SJCRH30 (cell line): ENCODE results near the gene WDR33. TPM values are rescaled to one million over a fixed set of nuclear protein-coding genes. Genes with fewer than 3 reads are reported as not detected.

Experiments
- DNase-seq, 2 experiments: peaks; one replicate each; pipeline ENCODE4 v3.0.0-alpha.2; 2015 to 2020
- H3K27ac ChIP-seq: fragments of 250-450 bp; sonication (Bioruptor Pico); 2 replicates; pipeline ENCODE4 v1.5.1; 2020; ENCODE audit warnings: mild to moderate bottlenecking, moderate library complexity
- H3K27me3 ChIP-seq: fragments of 250-450 bp; sonication (Bioruptor Pico); 2 replicates; pipeline ENCODE4 v1.5.1; 2020; ENCODE audit warnings: mild to moderate bottlenecking, moderate library complexity
- H3K36me3 ChIP-seq: fragments of 250-450 bp; sonication (Bioruptor Pico); 2 replicates; pipeline ENCODE4 v1.5.1; 2020; ENCODE audit warnings: mild to moderate bottlenecking, moderate library complexity
- H3K4me1 ChIP-seq: fragments of 250-450 bp; sonication (Bioruptor Pico); 2 replicates; pipeline ENCODE4 v1.5.1; 2020; ENCODE audit warnings: mild to moderate bottlenecking, moderate library complexity
- H3K4me3 ChIP-seq: fragments of 250-450 bp; sonication (Bioruptor Pico); 2 replicates; pipeline ENCODE4 v1.5.1; 2020; ENCODE audit warnings: mild to moderate bottlenecking, moderate library complexity
- H3K9me3 ChIP-seq: fragments of 250-450 bp; sonication (Bioruptor Pico); replicated peaks from 2 replicates; pipeline ENCODE4 v1.5.1; 2020; ENCODE audit warnings: mild to moderate bottlenecking, moderate library complexity
- total RNA-seq: library from RNA; depleted of rRNA; stranded (reverse); fragments of >200 nt; shearing (Covaris generic); gene quantifications from 2 replicates; pipeline ENCODE4 v1.2.3, GENCODE V29; 2014

Gene WDR33
- total RNA-seq, 1 experiment from 2014 or later: 56.1 TPM

- Histone ChIP-seq H3K27ac (no peak overlapping the region), H3K4me3 (no peak overlapping the region)
- no peak for DNase-seq
These were observed 149.8 kb downstream of the WDR33 start for GRCh38 chr2:127661072-127661649.

GRCh38 chr2:127660291-127660578 lies 150.7 kb downstream of the WDR33 start:
- Histone ChIP-seq H3K4me1 (0 out of 2 replicates have a peak, but pooled peaks cover 4% of the 10 kb centered on the region), H3K4me3 (no peak overlapping the region), H3K27me3 (no peaks in the 10 kb centered on the region), H3K27ac (no peak overlapping the region), H3K9me3 (no peaks in the 10 kb centered on the region), H3K36me3 (no peaks in the 10 kb centered on the region)
- DNase-seq: no peak

More at GRCh38 chr2:127661072-127661649, 149.8 kb downstream of the WDR33 start:
- H3K9me3 ChIP-seq: no peaks in the 10 kb centered on the region; the same call in 1 of the 2 replicates
- H3K4me1 ChIP-seq: no peaks in the 10 kb centered on the region
- no peaks in the 10 kb centered on the region for H3K36me3 ChIP-seq
- H3K27me3 ChIP-seq: no peaks in the 10 kb centered on the region

- H3K27ac ChIP-seq: no peak overlapping the region
- H3K4me1 ChIP-seq: 0 out of 2 replicates have a peak, but pooled peaks cover 4% of the 10 kb centered on the region
- H3K9me3 ChIP-seq: no peaks in the 10 kb centered on the region
- no peaks in the 10 kb centered on the region for H3K36me3 ChIP-seq
- no peak overlapping the region for H3K4me3 ChIP-seq
- no peaks in the 10 kb centered on the region for H3K27me3 ChIP-seq
- no peak for DNase-seq
These were observed 151.3 kb downstream of the WDR33 start for GRCh38 chr2:127659408-127660290.

GRCh38 chr2:127658641-127659407 lies 152.1 kb downstream of the WDR33 start:
- peaks cover 4% of the 10 kb centered on the region; the same call in 1 of the 2 replicates for H3K4me1 ChIP-seq
- no peaks in the 10 kb centered on the region for H3K27me3 ChIP-seq
- H3K27ac ChIP-seq: no peak overlapping the region
- peak; percentile 45 to 46 for DNase-seq
- H3K4me3 ChIP-seq: no peak overlapping the region
- no peaks in the 10 kb centered on the region for H3K36me3 ChIP-seq
- H3K9me3 ChIP-seq: no peaks in the 10 kb centered on the region

- Histone ChIP-seq H3K36me3 (no peaks in the 10 kb centered on the region), H3K4me1 (peaks cover 10% of the 10 kb centered on the region), H3K4me3 (no peak overlapping the region), H3K9me3 (no peaks in the 10 kb centered on the region), H3K27me3 (no peaks in the 10 kb centered on the region), H3K27ac (no peak overlapping the region)
- no peak for DNase-seq
These were observed 152.8 kb downstream of the WDR33 start for GRCh38 chr2:127658146-127658545.

- no peaks in the 10 kb centered on the region for H3K9me3 ChIP-seq
- H3K4me3 ChIP-seq: no peak overlapping the region
- no peak for DNase-seq
- no peak overlapping the region for H3K27ac ChIP-seq
- H3K4me1 ChIP-seq: peaks cover 13% of the 10 kb centered on the region
- no peaks in the 10 kb centered on the region for H3K36me3 ChIP-seq
- H3K27me3 ChIP-seq: no peaks in the 10 kb centered on the region
These were observed 153.8 kb downstream of the WDR33 start for GRCh38 chr2:127657232-127657595.

GRCh38 chr2:127656569-127657231 lies 154.3 kb downstream of the WDR33 start:
- Histone ChIP-seq H3K4me3 (no peak overlapping the region), H3K27ac (no peak overlapping the region), H3K4me1 (peaks cover 13% of the 10 kb centered on the region), H3K27me3 (no peaks in the 10 kb centered on the region), H3K36me3 (no peaks in the 10 kb centered on the region), H3K9me3 (no peaks in the 10 kb centered on the region)
- DNase-seq: no peak

- Histone ChIP-seq H3K36me3 (no peaks in the 10 kb centered on the region), H3K27ac (no peak overlapping the region), H3K27me3 (no peaks in the 10 kb centered on the region), H3K4me3 (no peak overlapping the region), H3K9me3 (no peaks in the 10 kb centered on the region), H3K4me1 (peaks cover 13% of the 10 kb centered on the region)
- DNase-seq: peak in 1 of 2 experiments; percentile 49
These were observed 155.5 kb downstream of the WDR33 start for GRCh38 chr2:127655209-127656073.

- H3K9me3 ChIP-seq: no peaks in the 10 kb centered on the region
- H3K4me3 ChIP-seq: no peak overlapping the region
- peaks cover 13% of the 10 kb centered on the region for H3K4me1 ChIP-seq
- H3K27me3 ChIP-seq: no peaks in the 10 kb centered on the region
- H3K27ac ChIP-seq: no peak overlapping the region
- H3K36me3 ChIP-seq: no peaks in the 10 kb centered on the region
- no peak for DNase-seq
These were observed 156.2 kb downstream of the WDR33 start for GRCh38 chr2:127654838-127655175.

- Histone ChIP-seq H3K4me1 (peaks cover 13% of the 10 kb centered on the region), H3K36me3 (no peaks in the 10 kb centered on the region)
These were observed 156.7 kb downstream of the WDR33 start for GRCh38 chr2:127654084-127654837.

GRCh38 chr2:127653421-127654083 lies 157.4 kb downstream of the WDR33 start:
- H3K4me3 ChIP-seq: no peak overlapping the region
- H3K36me3 ChIP-seq: no peaks in the 10 kb centered on the region
- no peaks in the 10 kb centered on the region for H3K27me3 ChIP-seq
- no peak overlapping the region for H3K27ac ChIP-seq
- H3K4me1 ChIP-seq: peaks cover 13% of the 10 kb centered on the region
- peak; percentile 52 to 55 for DNase-seq
- no peaks in the 10 kb centered on the region for H3K9me3 ChIP-seq

More at GRCh38 chr2:127654084-127654837, 156.7 kb downstream of the WDR33 start:
- Histone ChIP-seq H3K27ac (no peak overlapping the region), H3K27me3 (no peaks in the 10 kb centered on the region), H3K9me3 (no peaks in the 10 kb centered on the region), H3K4me3 (no peak overlapping the region)
- no peak for DNase-seq

GRCh38 chr2:127652786-127653357 lies 158.1 kb downstream of the WDR33 start:
- Histone ChIP-seq H3K36me3 (no peaks in the 10 kb centered on the region), H3K27me3 (no peaks in the 10 kb centered on the region), H3K9me3 (no peaks in the 10 kb centered on the region), H3K4me3 (no peak overlapping the region), H3K27ac (no peak overlapping the region), H3K4me1 (peaks cover 13% of the 10 kb centered on the region)
- no peak for DNase-seq
